Heart left ventricle (tissue), 16 donors: ENCODE measurements around the gene ANKRD34B. TPM values are rescaled to one million over a fixed set of nuclear protein-coding genes. Genes with fewer than 3 reads are reported as not detected.

ENCODE experiments used
- ATAC-seq, 4 donors: fragments of 200-7000 bp; cut with Tn5 transposase; one replicate each; pipeline ENCODE4 v1.9.1; 2020 to 2022; ENCODE audit warnings: moderate library complexity in 4 of 4, mild to moderate bottlenecking in 3 of 4, moderate number of reproducible peaks in 1 of 4
- DNase-seq, 5 donors: peaks; one replicate each; pipeline ENCODE4 v3.0.0-alpha.2; 2020
- H3K27ac ChIP-seq, 12 donors: fragments of 200-600 bp; sonication (generic) in 4 of 12; one replicate each; pipeline versions ENCODE4 v1.5.0 to v1.8.0; 2016 to 2022; ENCODE audit warnings: mild to moderate bottlenecking in 2 of 12
- H3K27me3 ChIP-seq, 9 donors: fragments of 200-600 bp; sonication (generic) in 2 of 9; one replicate each; pipeline versions ENCODE4 v1.5.1 to v1.8.0; 2016 to 2022; ENCODE audit warnings: mild to moderate bottlenecking in 3 of 9
- H3K36me3 ChIP-seq, 9 donors: fragments of 200-600 bp; sonication (generic) in 2 of 9; one replicate each; pipeline versions ENCODE4 v1.5.0 to v1.8.0; 2018 to 2022; ENCODE audit warnings: mild to moderate bottlenecking in 2 of 9
- H3K4me1 ChIP-seq, 12 donors: fragments of 200-600 bp; sonication (generic) in 4 of 12; one replicate each; pipeline versions ENCODE4 v1.5.0 to v1.8.0; 2016 to 2022; ENCODE audit warnings: mild to moderate bottlenecking in 3 of 12
- H3K4me3 ChIP-seq, 12 donors: fragments of 200-600 bp; sonication (generic) in 4 of 12; one replicate each; pipeline versions ENCODE4 v1.5.0 to v1.8.0; 2017 to 2022; ENCODE audit warnings: mild to moderate bottlenecking in 9 of 12, moderate library complexity in 4 of 12
- H3K9me3 ChIP-seq, 12 donors: fragments of 200-600 bp; sonication (generic) in 4 of 12; one replicate each; pipeline versions ENCODE4 v1.5.0 to v1.8.0; 2016 to 2022; ENCODE audit warnings: mild to moderate bottlenecking in 1 of 12
- CTCF ChIP-seq, 12 donors: fragments of 200-600 bp; sonication (generic) in 4 of 12; IDR thresholded peaks; one replicate each; pipeline versions ENCODE4 v1.5.0 to v1.8.0; 2018 to 2022; ENCODE audit warnings: antibody characterized with exemption in 12 of 12, mild to moderate bottlenecking in 5 of 12
- POLR2A ChIP-seq, 2 donors: fragments of 450-650 bp; IDR thresholded peaks; one replicate each; pipeline ENCODE4 v1.6.1; 2017; ENCODE audit warnings: antibody characterized with exemption in 2 of 2, mild to moderate bottlenecking in 2 of 2, moderate library complexity in 2 of 2
- WGBS, 4 donors: extraction: QIAGEN DNeasy Blood & Tissue Kit in 2 of 4; methylation state at CpG; one replicate each; pipeline versions ENCODE4 v1.1.5 to v1.1.7; 2013 to 2018; 5-methylcytosine and 5-hydroxymethylcytosine counted together
- intact Hi-C, 10 donors: fragments of 100-400 bp; cut with DNase I; formaldehyde crosslinking; loops; one replicate each; pipeline versions ENCODE4 v1.11.1 to v1.14.2; 2022
- polyA plus RNA-seq, 2 donors: library from polyadenylated mRNA; stranded (reverse); fragments of 200-250 nt; gene quantifications; one replicate each; pipeline ENCODE4 v1.2.3, GENCODE V29; 2013
- total RNA-seq, 9 donors: library from RNA; depleted of rRNA in 2 of 9; stranded (reverse); fragments of >200 nt in 2 of 9; fragmentation: NEBNext Ultra II Directional in 3 of 9; extraction: Animal tissue kit (Norgen Biotek cat#: 25700) in 3 of 9; gene quantifications; one replicate each; pipeline versions ENCODE4 v1.1.0 to v1.2.4, GENCODE V29; 2016 to 2023
- donor health status: ischemic (EF 13 %, LVEDD 7.1; RV severe dilation, severe dysfunction).
- donor health status: healthy with polysubstance abuse.
- donor health status: DM: no; HTN: yes; CAD: no.
- donor health status: DM: no; HTN: no; CAD: no.
- donor health status: ischemic (EF 25% LVEDD 6.9; RV normal size, moderate dysfunction).
- donor health status: ischemic (EF 25% LVEDD 5.7; RV mildly dilated, moderate dysfunction).
- donor health status: healthy.
- donor health status: DM: yes; HTN: yes; CAD: no.
- donor health status: ischemic (EF 35%, LVEDD 5.7; RV mildly dilated, moderate dysfunction).
- donor health status: nonischemic (EF 11% LVEDD 7.7; RV severe dilation, severe dysfunction).
- donor health status: DM: yes; HTN: yes; CAD: no.
- donor health status: PGD.
- donor health status: ischemic (EF 29% LVEDD 5.4; RV normal size, mild dysfunction).
- donor health status: nonischemic (EF 23%, LVEDD 6.1; RV moderate dilation, normal function).

Gene ANKRD34B
- total and polyA plus RNA-seq, 11 donors: 0.09 TPM; not detected in 10

- 69 to 81% (median 77%) methylated on average over 3 of the region's 3 CpGs for WGBS, 4 donors
- DNase-seq: no peak
- intact Hi-C loops: no loop called here
- Histone ChIP-seq H3K9me3 (no peaks in the 10 kb centered on the region), H3K4me1 (peaks cover 0 to 18% (median 6%) of the 10 kb centered on the region in 12 donors), H3K4me3 (no peak overlapping the region), H3K27me3 (peaks cover 18 to 68% (median 51%) of the 10 kb centered on the region in 9 donors), H3K36me3 (no peaks in the 10 kb centered on the region), H3K27ac (no peak overlapping the region)
- no peak for ATAC-seq
- TF ChIP-seq POLR2A (IDR thresholded peaks at IDR 0.05) (no peak), CTCF (IDR thresholded peaks at IDR 0.05) (no peak)
Measured at GRCh38 chr5:80573062-80573461, 3.0 kb upstream of the ANKRD34B start.

GRCh38 chr5:80569086-80569960 is 757 bp downstream of the ANKRD34B start:
- no peaks in the 10 kb centered on the region for H3K9me3 ChIP-seq
- no peaks in the 10 kb centered on the region for H3K36me3 ChIP-seq
- TF ChIP-seq POLR2A (IDR thresholded peaks at IDR 0.05) (no peak), CTCF (IDR thresholded peaks at IDR 0.05) (no peak)
- peaks cover 0 to 18% (median 6%) of the 10 kb centered on the region in 12 donors for H3K4me1 ChIP-seq
- H3K27ac ChIP-seq: no peak overlapping the region
- intact Hi-C loops: no loop called here
- H3K4me3 ChIP-seq: peak overlapping the region in 10 of 12 donors; percentile 6 to 55 (median 26)
- WGBS, 4 donors: 1 to 2% (median 1%) methylated on average over 23 to 89 of the region's 89 CpGs
- peak in 1 of 5 donors; percentile 61 for DNase-seq
- H3K27me3 ChIP-seq: peaks cover 18 to 86% (median 55%) of the 10 kb centered on the region in 9 donors
- ATAC-seq: peak in 1 of 4 donors; percentile 49

- 42 to 63% (median 57%) methylated on average over 5 to 6 of the region's 6 CpGs for WGBS, 4 donors
- H3K9me3 ChIP-seq: no peaks in the 10 kb centered on the region
- no peak overlapping the region for H3K4me3 ChIP-seq
- DNase-seq: no peak
- intact Hi-C loops: no loop called here
- H3K36me3 ChIP-seq: no peaks in the 10 kb centered on the region
- H3K27me3 ChIP-seq: peaks cover 18 to 81% (median 47%) of the 10 kb centered on the region in 9 donors
- H3K27ac ChIP-seq: no peak overlapping the region
- no peak for ATAC-seq
- no peak for TF ChIP-seq CTCF (IDR thresholded peaks at IDR 0.05)
- TF ChIP-seq POLR2A (IDR thresholded peaks at IDR 0.05): no peak
- peaks cover 0 to 18% (median 6%) of the 10 kb centered on the region in 12 donors for H3K4me1 ChIP-seq
Measured at GRCh38 chr5:80568251-80568650, 1.8 kb downstream of the ANKRD34B start.

- DNase-seq: no peak
- no peaks in the 10 kb centered on the region for H3K9me3 ChIP-seq
- H3K36me3 ChIP-seq: no peaks in the 10 kb centered on the region
- peaks cover 0 to 18% (median 6%) of the 10 kb centered on the region in 12 donors for H3K4me1 ChIP-seq
- H3K27ac ChIP-seq: no peak overlapping the region
- H3K27me3 ChIP-seq: peaks cover 18 to 66% (median 40%) of the 10 kb centered on the region in 9 donors
- intact Hi-C loops: no loop called here
- 71 to 76% (median 73%) methylated on average over 5 of the region's 5 CpGs for WGBS, 4 donors
- no peak for TF ChIP-seq POLR2A (IDR thresholded peaks at IDR 0.05)
- no peak for TF ChIP-seq CTCF (IDR thresholded peaks at IDR 0.05)
- H3K4me3 ChIP-seq: no peak overlapping the region
- no peak for ATAC-seq
Measured at GRCh38 chr5:80566711-80567259, 3.3 kb downstream of the ANKRD34B start.
